GM12875 (cell line): ENCODE data around the gene DLG1.
"Not testable (repeated sequence)": the region's sequence is repeated elsewhere in the genome, so short reads cannot be mapped to it uniquely, and the experiment has no call there.

Source experiments
- H3K4me3 ChIP-seq: one replicate; pipeline ENCODE4 v1.5.1; 2011; ENCODE audit warnings: low read depth, low read length, control low read depth
- TF ChIP-seq, protein P1 (sequence below): IDR thresholded peaks from 2 replicates; pipeline ENCODE4 v1.5.1; 2011; ENCODE audit warnings: low read depth, mild to moderate bottlenecking, control low read depth, inconsistent platforms, low read length, moderate library complexity, borderline replicate concordance; ENCODE audit not compliant: insufficient read depth

The DLG1 gene

DNA sequence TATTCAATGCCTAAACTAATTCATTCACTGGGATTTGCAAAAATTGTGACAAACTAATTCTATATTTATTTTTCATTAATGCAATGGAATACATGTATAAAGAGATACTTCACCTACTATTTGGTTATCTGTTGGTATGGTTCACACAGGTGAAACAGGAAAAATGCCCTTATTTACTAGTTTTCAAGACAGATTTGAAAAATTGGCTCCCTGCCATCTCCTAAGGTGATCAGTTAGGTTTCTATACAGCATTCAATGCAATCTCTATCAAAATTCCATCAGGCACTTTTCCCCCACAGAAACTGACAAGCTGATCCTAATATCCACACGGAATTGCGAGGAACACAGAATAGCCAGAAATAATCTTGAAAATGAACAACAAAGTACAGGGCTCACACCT, 101.1 kb downstream of the DLG1 start:
- H3K4me3 ChIP-seq, result no peak overlapping the region
- TF ChIP-seq, protein P1, sequence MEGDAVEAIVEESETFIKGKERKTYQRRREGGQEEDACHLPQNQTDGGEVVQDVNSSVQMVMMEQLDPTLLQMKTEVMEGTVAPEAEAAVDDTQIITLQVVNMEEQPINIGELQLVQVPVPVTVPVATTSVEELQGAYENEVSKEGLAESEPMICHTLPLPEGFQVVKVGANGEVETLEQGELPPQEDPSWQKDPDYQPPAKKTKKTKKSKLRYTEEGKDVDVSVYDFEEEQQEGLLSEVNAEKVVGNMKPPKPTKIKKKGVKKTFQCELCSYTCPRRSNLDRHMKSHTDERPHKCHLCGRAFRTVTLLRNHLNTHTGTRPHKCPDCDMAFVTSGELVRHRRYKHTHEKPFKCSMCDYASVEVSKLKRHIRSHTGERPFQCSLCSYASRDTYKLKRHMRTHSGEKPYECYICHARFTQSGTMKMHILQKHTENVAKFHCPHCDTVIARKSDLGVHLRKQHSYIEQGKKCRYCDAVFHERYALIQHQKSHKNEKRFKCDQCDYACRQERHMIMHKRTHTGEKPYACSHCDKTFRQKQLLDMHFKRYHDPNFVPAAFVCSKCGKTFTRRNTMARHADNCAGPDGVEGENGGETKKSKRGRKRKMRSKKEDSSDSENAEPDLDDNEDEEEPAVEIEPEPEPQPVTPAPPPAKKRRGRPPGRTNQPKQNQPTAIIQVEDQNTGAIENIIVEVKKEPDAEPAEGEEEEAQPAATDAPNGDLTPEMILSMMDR, result no peak

DNA sequence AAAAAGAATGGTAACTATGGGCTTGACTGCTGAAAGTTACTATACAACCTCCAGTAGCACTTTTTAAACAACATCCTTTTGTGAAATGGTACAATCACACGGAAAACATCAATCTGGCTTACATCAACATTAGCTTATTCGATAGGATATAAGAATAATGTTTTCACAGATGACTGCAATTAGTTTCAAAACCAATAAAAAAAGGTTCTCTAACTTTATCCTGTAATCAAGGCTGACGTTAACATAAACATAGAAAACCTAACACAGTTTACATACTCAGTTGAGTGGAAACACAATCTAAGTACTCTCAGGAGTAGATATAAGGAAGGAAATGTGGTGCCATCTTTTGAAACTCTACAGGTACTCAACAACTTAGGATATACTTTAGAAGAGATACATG, 102.2 kb downstream of the DLG1 start:
- H3K4me3 ChIP-seq, result no peak overlapping the region
- TF ChIP-seq, protein P1, result no peak

GRCh38 chr3:197195326-197195725, 103.1 kb downstream of the DLG1 start:
- TF ChIP-seq, protein P1, result no peak
- H3K4me3 ChIP-seq, result no peak overlapping the region

- not testable (repeated sequence) for H3K4me3 ChIP-seq
Observed at GRCh38 chr3:197193759-197194158, 104.7 kb downstream of the DLG1 start.

DNA sequence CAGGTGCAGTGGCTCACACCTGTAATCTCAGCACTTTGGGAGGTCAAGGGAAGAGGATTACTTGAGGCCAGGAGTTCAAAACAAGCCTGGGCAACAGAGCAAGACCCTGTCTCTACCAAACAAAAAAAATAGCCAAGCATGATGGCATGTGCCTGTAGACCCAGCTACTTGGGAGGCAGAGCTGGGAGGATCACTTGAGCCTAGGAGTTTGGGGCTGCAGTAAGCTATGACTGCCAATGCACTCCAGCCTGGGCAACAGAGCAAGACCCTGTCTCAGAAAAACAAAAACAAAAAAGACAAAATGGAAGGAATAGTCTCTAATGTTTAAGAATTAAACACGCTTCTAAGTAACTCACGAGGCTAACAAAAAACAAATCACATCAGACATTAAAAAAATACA, 106.5 kb downstream of the DLG1 start:
- no peak overlapping the region for H3K4me3 ChIP-seq
- TF ChIP-seq, protein P1, result no peak

DNA sequence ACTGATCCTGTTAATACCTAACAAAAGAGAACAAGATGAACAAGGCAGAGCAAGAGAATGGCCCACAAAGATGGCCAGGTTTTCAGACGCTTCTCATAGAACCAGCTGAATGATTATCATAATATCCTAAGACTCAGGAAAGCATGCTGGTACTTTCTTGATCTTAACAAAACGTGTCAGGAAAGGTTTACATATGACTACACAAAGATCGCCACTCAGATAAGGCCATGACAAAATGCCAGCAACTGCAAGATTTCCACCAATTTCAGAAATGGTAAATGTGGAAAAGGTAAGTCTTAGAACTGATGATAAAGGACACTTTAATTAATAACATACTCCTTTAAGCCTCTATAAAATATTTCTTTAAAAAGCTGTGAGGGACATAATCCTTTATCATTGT, 108.8 kb downstream of the DLG1 start:
- no peak overlapping the region for H3K4me3 ChIP-seq
- TF ChIP-seq, protein P1, result no peak

DNA sequence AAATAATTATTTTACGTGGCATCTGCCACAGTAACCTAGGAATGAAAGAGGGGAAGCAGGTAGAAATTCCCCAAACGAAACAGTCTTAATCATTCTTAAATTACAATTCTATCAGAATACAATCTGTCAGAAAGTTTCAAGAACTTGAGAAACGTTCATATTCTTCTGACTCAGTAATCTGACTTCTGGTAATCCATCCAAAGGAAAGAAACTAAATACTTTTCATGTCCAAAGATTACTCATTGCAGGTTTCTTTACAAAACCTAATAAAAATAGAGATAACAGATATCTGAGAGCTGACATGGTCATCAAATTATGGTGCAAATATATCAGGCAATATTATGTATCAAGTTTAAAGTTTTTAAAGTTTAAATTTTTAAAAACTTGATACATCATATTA, 109.4 kb downstream of the DLG1 start:
- H3K4me3 ChIP-seq, result no peak overlapping the region
- TF ChIP-seq, protein P1, result no peak
